HepG2 (cell line): ENCODE measurements around the gene NPBWR2. TPM values are rescaled to one million over a fixed set of nuclear protein-coding genes. Genes with fewer than 3 reads are reported as not detected.
A peak's percentile ranks its signal among the peaks of the same experiment; 100 is the strongest.

Experiments used
- ASH2L ChIP-seq: fragments of 300-600, 200-600 bp; sonication (generic); IDR thresholded peaks from 2 replicates; pipeline ENCODE4 v1.7.0; 2017; ENCODE audit warnings: low read depth, mild to moderate bottlenecking, moderate library complexity, mixed read lengths, low read length; ENCODE audit not compliant: insufficient read length
- CAMTA2 ChIP-seq: sonication (generic); formaldehyde crosslinking; IDR thresholded peaks from 2 replicates; pipeline ENCODE4 v1.4.0; 2020; ENCODE audit warnings: mild to moderate bottlenecking, missing genetic modification reagents, borderline replicate concordance
- CHD4 ChIP-seq: fragments of 200-600 bp; sonication (generic); IDR thresholded peaks from 2 replicates; pipeline ENCODE4 v1.7.0; 2017; ENCODE audit warnings: mild to moderate bottlenecking, low read length, borderline replicate concordance
- FIP1L1 ChIP-seq: fragments of 200-400 bp; formaldehyde crosslinking; IDR thresholded peaks from 2 replicates; pipeline ENCODE4 v1.6.1; 2018; ENCODE audit warnings: low read depth, mild to moderate bottlenecking, low read length, moderate library complexity, borderline replicate concordance; ENCODE audit not compliant: insufficient read depth
- HMG20A ChIP-seq: IDR thresholded peaks from 2 replicates; pipeline ENCODE4 v1.6.1; 2016; ENCODE audit warnings: borderline replicate concordance
- HMGXB4 ChIP-seq, 2 experiments: sonication (generic) in 1 of 2; formaldehyde crosslinking in 1 of 2; IDR thresholded peaks; 2 replicates each; pipeline versions ENCODE4 v1.4.0 to v1.6.1; 2018 to 2020; ENCODE audit warnings: missing genetic modification reagents in 2 of 2, borderline replicate concordance in 1 of 2, low read depth in 1 of 2, mild to moderate bottlenecking in 1 of 2, missing biosample characterization in 1 of 2
- HOXA5 ChIP-seq: sonication (generic); formaldehyde crosslinking; IDR thresholded peaks from 2 replicates; pipeline ENCODE4 v1.4.0; 2020; ENCODE audit warnings: missing genetic modification reagents
- MED1 ChIP-seq: sonication (generic); formaldehyde crosslinking; IDR thresholded peaks from 2 replicates; pipeline ENCODE4 v1.4.0; 2020; ENCODE audit warnings: missing genetic modification reagents
- MNT ChIP-seq: fragments of 450-650 bp; IDR thresholded peaks from 2 replicates; pipeline ENCODE4 v1.6.1; 2016
- NFE2L1 ChIP-seq: sonication (generic); formaldehyde crosslinking; IDR thresholded peaks from 2 replicates; pipeline ENCODE4 v1.4.0; 2020; ENCODE audit warnings: missing genetic modification reagents, mild to moderate bottlenecking, borderline replicate concordance
- REL ChIP-seq: sonication (generic); formaldehyde crosslinking; conservative IDR thresholded peaks from 2 replicates; pipeline ENCODE4 v1.8.0; 2022; ENCODE audit warnings: mild to moderate bottlenecking, missing genetic modification reagents, moderate library complexity
- RFX5 ChIP-seq: IDR thresholded peaks from 2 replicates; pipeline ENCODE4 v1.6.1; 2011; ENCODE audit warnings: low read depth, low read length, improper control_type of control experiment
- SIX4 ChIP-seq: sonication (generic); formaldehyde crosslinking; IDR thresholded peaks from 2 replicates; pipeline ENCODE4 v1.4.0; 2020; ENCODE audit warnings: missing genetic modification reagents
- SMAD3 ChIP-seq: sonication (generic); formaldehyde crosslinking; IDR thresholded peaks from 2 replicates; pipeline ENCODE4 v1.4.0; 2020; ENCODE audit warnings: missing genetic modification reagents
- THAP11 ChIP-seq: IDR thresholded peaks from 2 replicates; pipeline ENCODE4 v1.6.1; 2016; ENCODE audit warnings: missing biosample characterization, missing genetic modification reagents
- ZFP41 ChIP-seq: sonication (generic); formaldehyde crosslinking; IDR thresholded peaks from 2 replicates; pipeline ENCODE4 v1.4.0; 2020; ENCODE audit warnings: mild to moderate bottlenecking, missing genetic modification reagents, borderline replicate concordance
- ZFX ChIP-seq: sonication (generic); formaldehyde crosslinking; IDR thresholded peaks from 2 replicates; pipeline ENCODE4 v1.4.0; 2020; ENCODE audit warnings: mild to moderate bottlenecking, low read depth, missing genetic modification reagents, moderate library complexity
- ZNF3 ChIP-seq: IDR thresholded peaks from 2 replicates; pipeline ENCODE4 v1.7.0; 2017; ENCODE audit warnings: inconsistent platforms
- ZNF33B ChIP-seq: sonication (generic); formaldehyde crosslinking; IDR thresholded peaks from 2 replicates; pipeline ENCODE4 v1.5.1; 2020; ENCODE audit warnings: mild to moderate bottlenecking, missing genetic modification reagents
- ZNF484 ChIP-seq: sonication (generic); formaldehyde crosslinking; IDR thresholded peaks from 2 replicates; pipeline ENCODE4 v1.5.1; 2020; ENCODE audit warnings: mild to moderate bottlenecking, low read depth, missing genetic modification reagents, borderline replicate concordance
- ZNF503 ChIP-seq: sonication (generic); formaldehyde crosslinking; IDR thresholded peaks from 2 replicates; pipeline ENCODE4 v1.4.0; 2020; ENCODE audit warnings: missing genetic modification reagents
- ZNF724P ChIP-seq: sonication (generic); formaldehyde crosslinking; IDR thresholded peaks from 2 replicates; pipeline ENCODE4 v1.8.0; 2022; ENCODE audit warnings: missing genetic modification reagents, borderline replicate concordance
- ZNF784 ChIP-seq: sonication (generic); formaldehyde crosslinking; IDR thresholded peaks from 2 replicates; pipeline ENCODE4 v1.5.1; 2020; ENCODE audit warnings: missing genetic modification reagents, mild to moderate bottlenecking, borderline replicate concordance
- polyA plus RNA-seq, 8 experiments: library from polyadenylated mRNA; depleted of rRNA in 3 of 8; stranded (reverse) in 7 of 8; unstranded in 1 of 8; fragments of >200 nt; fragmentation: Illumina TruSeq in 4 of 8; extraction: Trizol in 4 of 8; gene quantifications; 2 replicates each; pipeline versions ENCODE4 v1.2.1 to v1.2.3, GENCODE V29; 2011 to 2016; ENCODE audit warnings: low read depth in 4 of 8, missing spikeins in 1 of 8, mixed read lengths in 1 of 8; ENCODE audit not compliant: insufficient read depth in 1 of 8
- total RNA-seq, 5 experiments: library from RNA; depleted of rRNA; stranded (reverse); fragments of >200 nt; fragmentation: Illumina TruSeq; extraction: Trizol; gene quantifications; 2 replicates each; pipeline ENCODE4 v1.2.3, GENCODE V29; 2016; ENCODE audit warnings: low read depth in 1 of 5

The NPBWR2 gene
- total and polyA plus RNA-seq, 2 of the 13 experiments (the other 11 are each of a cell fraction or from before 2014, with no cell fraction given), result not detected

- TF ChIP-seq ZNF3 (CRISPR knock-in tag) (no peak), ZFP41 (CRISPR knock-in tag) (no peak), HMGXB4 (CRISPR knock-in tag; IDR thresholded peaks at IDR 0.05; ENCODE audit: borderline replicate concordance in 1 of 2, low read depth in 1 of 2) (peak; percentile 92 to 93), CHD4 (0 out of 2 replicates have a peak, but pooled peaks have one; percentile 29), ZNF724P (no peak), HOXA5 (CRISPR knock-in tag) (no peak), REL (no peak), CAMTA2 (CRISPR knock-in tag) (no peak), HMG20A (CRISPR knock-in tag) (no peak), MNT (no peak), SMAD3 (no peak), ZFX (peak; percentile 55; the same call in 1 of the 2 replicates), ZNF33B (peak; percentile 66; the same call in 1 of the 2 replicates), ZNF484 (CRISPR knock-in tag) (no peak), ZNF503 (CRISPR knock-in tag) (no peak), ZNF784 (CRISPR knock-in tag) (0 out of 2 replicates have a peak, but pooled peaks have one; percentile 64), SIX4 (no peak), ASH2L (no peak), NFE2L1 (CRISPR knock-in tag) (no peak), MED1 (CRISPR knock-in tag) (no peak), THAP11 (CRISPR knock-in tag) (0 out of 2 replicates have a peak, but pooled peaks have one; percentile 38), FIP1L1 (no peak), RFX5 (no peak)
These were observed 5.4 kb downstream of the NPBWR2 start (continued) for GRCh38 chr20:64101731-64102621.
